Sigmoid colon (tissue), 4 donors: Measurements from ENCODE around the gene NIPAL3.

Source experiments
- CTCF ChIP-seq, 4 experiments: fragments of 450-650 bp in 3 of 4; fragments of 200-600 bp in 1 of 4; IDR thresholded peaks; one replicate each; pipeline ENCODE4 v1.5.1; 2016 to 2019; ENCODE audit warnings: antibody characterized with exemption in 4 of 4, mild to moderate bottlenecking in 3 of 4, moderate library complexity in 2 of 4
- EP300 ChIP-seq, 4 donors: sonication (generic); formaldehyde crosslinking; IDR thresholded peaks; one replicate each; pipeline ENCODE4 v1.6.1; 2017; ENCODE audit warnings: antibody characterized with exemption in 4 of 4
- POLR2A ChIP-seq, 2 donors: fragments of 450-650 bp; IDR thresholded peaks; one replicate each; pipeline ENCODE4 v1.6.1; 2016; ENCODE audit warnings: antibody characterized with exemption in 2 of 2, mild to moderate bottlenecking in 2 of 2, moderate library complexity in 2 of 2
- POLR2AphosphoS5 ChIP-seq, 4 donors: sonication (generic); formaldehyde crosslinking; IDR thresholded peaks; one replicate each; pipeline ENCODE4 v1.6.1; 2017; ENCODE audit warnings: antibody characterized with exemption in 4 of 4

DNA sequence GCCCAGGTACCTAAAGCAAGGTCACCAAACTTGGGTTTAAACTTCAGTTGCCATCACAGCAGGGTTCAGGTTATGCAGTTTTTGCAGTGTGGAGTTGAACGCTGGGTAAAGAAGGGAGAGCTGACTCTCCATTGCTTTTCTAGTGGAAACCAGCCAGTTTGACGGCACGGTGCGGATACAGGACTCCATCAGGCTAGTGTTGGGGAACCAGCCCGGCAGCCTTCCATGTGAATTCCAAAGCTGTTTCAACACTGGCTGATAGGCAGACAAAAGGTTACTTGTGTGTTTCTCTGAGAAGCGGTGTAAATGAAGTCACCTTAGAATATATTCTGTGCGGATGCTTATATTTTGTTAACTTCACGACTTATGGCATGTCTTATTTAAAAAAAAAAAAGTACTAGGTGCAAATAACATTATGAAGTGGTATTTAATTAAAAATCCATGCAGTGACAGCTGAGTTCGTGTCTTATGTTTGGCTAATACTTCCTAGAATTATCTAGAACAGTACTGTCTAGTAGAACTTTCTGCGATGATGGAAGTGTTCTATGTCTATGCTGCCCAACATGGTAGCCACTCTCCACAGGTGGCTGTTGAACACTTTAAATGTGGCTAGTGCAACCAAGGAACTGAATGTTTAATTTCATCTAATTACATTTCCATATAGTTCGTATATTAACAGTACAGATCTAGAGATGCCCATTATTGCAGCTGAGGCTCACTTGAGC, 57.1 kb downstream of the NIPAL3 start:
- TF ChIP-seq CTCF (IDR thresholded peaks at IDR 0.05) (no peak), POLR2A (IDR thresholded peaks at IDR 0.05) (no peak), POLR2AphosphoS5 (IDR thresholded peaks at IDR 0.05) (no peak), EP300 (IDR thresholded peaks at IDR 0.05) (no peak)
